Measurements from ENCODE around the gene DNAJC11. TPM values are rescaled to one million over a fixed set of nuclear protein-coding genes. Genes with fewer than 3 reads are reported as not detected.

DNAJC11 gene
- total RNA-seq, 1 donor from 2014 or later = 74.1 TPM

GRCh38 chr1:6635910-6636760 is 65.5 kb downstream of the DNAJC11 start:
- peak overlapping the region; percentile 25 for H3K4me3 Mint-ChIP-seq (ENCODE audit: unreplicated experiment)
- no peak overlapping the region for H3K27ac Mint-ChIP-seq (ENCODE audit: unreplicated experiment)
- DNase-seq = no peak
- H3K9me3 Mint-ChIP-seq (ENCODE audit: unreplicated experiment) = peaks cover 9% of the 10 kb centered on the region
- H3K36me3 Mint-ChIP-seq (ENCODE audit: unreplicated experiment) = no peaks in the 10 kb centered on the region
- peaks cover 7% of the 10 kb centered on the region for H3K4me1 Mint-ChIP-seq (ENCODE audit: low read depth, unreplicated experiment)
- H3K27me3 Mint-ChIP-seq (ENCODE audit: unreplicated experiment) = peaks cover 5% of the 10 kb centered on the region
- TF ChIP-seq, protein P1, sequence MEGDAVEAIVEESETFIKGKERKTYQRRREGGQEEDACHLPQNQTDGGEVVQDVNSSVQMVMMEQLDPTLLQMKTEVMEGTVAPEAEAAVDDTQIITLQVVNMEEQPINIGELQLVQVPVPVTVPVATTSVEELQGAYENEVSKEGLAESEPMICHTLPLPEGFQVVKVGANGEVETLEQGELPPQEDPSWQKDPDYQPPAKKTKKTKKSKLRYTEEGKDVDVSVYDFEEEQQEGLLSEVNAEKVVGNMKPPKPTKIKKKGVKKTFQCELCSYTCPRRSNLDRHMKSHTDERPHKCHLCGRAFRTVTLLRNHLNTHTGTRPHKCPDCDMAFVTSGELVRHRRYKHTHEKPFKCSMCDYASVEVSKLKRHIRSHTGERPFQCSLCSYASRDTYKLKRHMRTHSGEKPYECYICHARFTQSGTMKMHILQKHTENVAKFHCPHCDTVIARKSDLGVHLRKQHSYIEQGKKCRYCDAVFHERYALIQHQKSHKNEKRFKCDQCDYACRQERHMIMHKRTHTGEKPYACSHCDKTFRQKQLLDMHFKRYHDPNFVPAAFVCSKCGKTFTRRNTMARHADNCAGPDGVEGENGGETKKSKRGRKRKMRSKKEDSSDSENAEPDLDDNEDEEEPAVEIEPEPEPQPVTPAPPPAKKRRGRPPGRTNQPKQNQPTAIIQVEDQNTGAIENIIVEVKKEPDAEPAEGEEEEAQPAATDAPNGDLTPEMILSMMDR (IDR thresholded peaks at IDR 0.05; ENCODE audit: partially characterized antibody, unreplicated experiment) = no peak

DNA sequence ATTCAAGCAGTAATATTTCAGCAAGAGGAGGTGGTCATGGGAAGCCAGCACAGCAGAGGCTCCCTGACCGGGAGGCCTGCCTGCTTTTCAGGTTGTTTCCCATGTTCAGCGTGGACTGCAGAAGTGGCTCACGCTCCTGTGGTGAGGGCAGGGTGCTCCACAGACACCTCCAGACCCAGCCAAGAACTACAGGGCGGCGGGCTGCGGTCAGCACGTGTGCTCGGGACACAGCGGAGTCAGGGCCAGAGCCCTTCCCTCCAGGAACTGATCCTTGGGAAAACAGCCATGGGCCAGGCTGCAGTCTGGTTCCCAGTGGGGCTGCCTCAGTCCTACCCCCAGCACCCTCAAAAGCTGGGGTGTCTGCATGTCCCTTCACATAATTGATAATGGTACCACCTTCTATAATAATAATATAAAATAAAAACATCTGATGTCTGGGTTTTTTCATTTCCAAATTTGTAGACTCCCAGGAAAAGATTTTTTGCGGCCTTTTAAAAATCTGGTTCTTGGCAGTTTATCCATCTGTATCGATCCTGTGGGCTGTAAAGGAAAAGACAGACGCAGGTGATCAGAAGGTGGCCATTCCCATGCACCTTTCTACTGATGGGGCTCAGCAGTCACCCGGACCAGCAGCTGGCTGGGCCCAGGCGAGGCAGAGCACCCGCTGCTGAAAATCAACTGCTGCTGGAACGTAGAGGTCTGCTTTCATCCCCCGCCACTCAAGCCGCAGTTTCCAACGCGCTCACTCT is 66.3 kb downstream of the DNAJC11 start:
- DNase-seq = no peak
- Mint-ChIP-seq H3K4me1 (ENCODE audit: low read depth, unreplicated experiment) (peaks cover 7% of the 10 kb centered on the region), H3K9me3 (ENCODE audit: unreplicated experiment) (peaks cover 9% of the 10 kb centered on the region), H3K4me3 (ENCODE audit: unreplicated experiment) (no peak overlapping the region), H3K36me3 (ENCODE audit: unreplicated experiment) (no peaks in the 10 kb centered on the region), H3K27ac (ENCODE audit: unreplicated experiment) (no peak overlapping the region), H3K27me3 (ENCODE audit: unreplicated experiment) (peaks cover 5% of the 10 kb centered on the region)
- TF ChIP-seq, protein P1 (IDR thresholded peaks at IDR 0.05; ENCODE audit: partially characterized antibody, unreplicated experiment) = no peak

DNA sequence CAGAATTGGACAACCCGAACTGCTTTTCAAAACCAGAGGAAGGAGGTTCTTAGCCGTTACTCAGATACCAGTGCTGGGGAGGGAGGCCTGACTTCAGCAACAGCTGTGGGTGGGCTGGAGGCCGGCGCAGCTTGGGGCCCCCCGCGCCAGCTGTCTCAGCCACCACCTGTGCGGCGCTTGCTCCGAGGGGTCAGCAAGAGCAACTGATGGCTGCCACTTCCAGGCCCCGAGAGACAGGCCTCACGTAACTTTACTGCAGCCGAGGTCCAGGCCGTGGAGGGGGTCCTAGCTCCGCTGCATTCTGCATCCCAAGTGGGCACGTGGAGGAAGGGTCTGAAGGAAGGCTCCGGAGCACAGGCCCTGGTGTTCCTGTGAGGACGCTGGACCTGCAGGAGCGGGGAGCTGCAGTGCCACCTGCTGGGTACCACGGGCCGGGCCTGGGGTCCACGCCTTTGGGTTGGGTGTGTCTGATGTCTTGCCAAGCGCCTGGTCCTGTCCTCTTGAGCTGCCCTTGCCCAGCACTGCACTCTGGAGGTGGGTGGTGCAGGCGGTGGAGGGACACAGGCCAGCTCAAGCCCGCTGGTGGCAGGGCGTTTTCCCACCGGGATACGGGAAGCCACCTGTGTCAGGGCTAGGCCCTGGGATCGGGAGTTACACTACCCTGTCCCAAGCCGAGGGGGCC is 67.1 kb downstream of the DNAJC11 start:
- peaks cover 9% of the 10 kb centered on the region for H3K9me3 Mint-ChIP-seq (ENCODE audit: unreplicated experiment)
- DNase-seq = peak; percentile 78
- peaks cover 5% of the 10 kb centered on the region for H3K27me3 Mint-ChIP-seq (ENCODE audit: unreplicated experiment)
- H3K27ac Mint-ChIP-seq (ENCODE audit: unreplicated experiment) = peak overlapping the region; percentile 89
- TF ChIP-seq, protein P1 (IDR thresholded peaks at IDR 0.05; ENCODE audit: partially characterized antibody, unreplicated experiment) = peak; percentile 35
- no peaks in the 10 kb centered on the region for H3K36me3 Mint-ChIP-seq (ENCODE audit: unreplicated experiment)
- H3K4me3 Mint-ChIP-seq (ENCODE audit: unreplicated experiment) = no peak overlapping the region
- peaks cover 7% of the 10 kb centered on the region for H3K4me1 Mint-ChIP-seq (ENCODE audit: low read depth, unreplicated experiment)

- no peak overlapping the region for H3K4me3 Mint-ChIP-seq (ENCODE audit: unreplicated experiment)
- peak overlapping the region; percentile 49 for H3K27ac Mint-ChIP-seq (ENCODE audit: unreplicated experiment)
Observed at GRCh38 chr1:6632588-6633514, 68.8 kb downstream of the DNAJC11 start.

More at GRCh38 chr1:6632588-6633514, 68.8 kb downstream of the DNAJC11 start:
- TF ChIP-seq, protein P1 (IDR thresholded peaks at IDR 0.05; ENCODE audit: partially characterized antibody, unreplicated experiment) = no peak
- H3K9me3 Mint-ChIP-seq (ENCODE audit: unreplicated experiment) = peaks cover 10% of the 10 kb centered on the region
- H3K36me3 Mint-ChIP-seq (ENCODE audit: unreplicated experiment) = no peaks in the 10 kb centered on the region
- peaks cover 9% of the 10 kb centered on the region for H3K27me3 Mint-ChIP-seq (ENCODE audit: unreplicated experiment)
- H3K4me1 Mint-ChIP-seq (ENCODE audit: low read depth, unreplicated experiment) = peaks cover 10% of the 10 kb centered on the region
- no peak for DNase-seq
